NCI-H146 treated with DMSO at 0.1 percent for 48 hours (cell line): ENCODE data around the gene WBP1L.
"Not testable (repeated sequence)": the region's sequence is repeated elsewhere in the genome, so short reads cannot be mapped to it uniquely, and the experiment has no call there.

Experiments used
- DNase-seq: peaks from one replicate; lab custom pipeline; 2025; ENCODE audit not compliant: unreplicated experiment; lab: John Stamatoyannopoulos, UW

The WBP1L gene

GRCh38 chr10:102834143-102834542 lies 90.4 kb downstream of the WBP1L start:
- DNase-seq: no peak

- DNase-seq: peak; percentile 41
Measured at GRCh38 chr10:102835007-102835482, 91.3 kb downstream of the WBP1L start.

GRCh38 chr10:102837230-102837721 lies 93.5 kb downstream of the WBP1L start, which contains the start of gene CYP17A1:
TSS of gene CYP17A1 (minus strand) at chr10:102837413. CDS start at chr10:102837361, 52 bp downstream.
- DNase-seq: no peak

GRCh38 chr10:102838276-102838927 lies 94.7 kb downstream of the WBP1L start:
- not testable (repeated sequence) for DNase-seq

GRCh38 chr10:102841827-102842345 lies 98.1 kb downstream of the WBP1L start:
- DNase-seq: no peak

- not testable (repeated sequence) for DNase-seq
Measured at GRCh38 chr10:102843139-102843538, 99.4 kb downstream of the WBP1L start.

- DNase-seq: not testable (repeated sequence)
Measured at GRCh38 chr10:102844190-102844776, 100.5 kb downstream of the WBP1L start.

GRCh38 chr10:102845352-102845902 lies 101.7 kb downstream of the WBP1L start:
- DNase-seq: no peak

- no peak for DNase-seq
Measured at GRCh38 chr10:102850025-102850518, 106.3 kb downstream of the WBP1L start.

- not testable (repeated sequence) for DNase-seq
Measured at GRCh38 chr10:102853237-102853636, 109.5 kb downstream of the WBP1L start.

GRCh38 chr10:102855731-102856436 lies 112.1 kb downstream of the WBP1L start:
- DNase-seq: not testable (repeated sequence)

- no peak for DNase-seq
Measured at GRCh38 chr10:102856758-102857424, 113.1 kb downstream of the WBP1L start.

- DNase-seq: no peak
Measured at GRCh38 chr10:102859911-102860310, 116.2 kb downstream of the WBP1L start.

GRCh38 chr10:102863660-102864059 lies 119.9 kb downstream of the WBP1L start:
- no peak for DNase-seq

- DNase-seq: no peak
Measured at GRCh38 chr10:102865620-102866019, 121.9 kb downstream of the WBP1L start.
